Tongue (tissue), 3 donors: ENCODE data around the gene SNHG17. TPM values are rescaled to one million over a fixed set of nuclear protein-coding genes. Genes with fewer than 3 reads are reported as not detected.

Experiments
- DNase-seq: peaks from one replicate; pipeline ENCODE4 v3.0.0-alpha.2; 2015
- small RNA-seq: library from RNA; depleted of rRNA; stranded (forward); fragments of <200 nt; gene quantifications from one replicate; pipeline ENCODE3, GENCODE V24; 2014; ENCODE audit warnings: low replicate concordance
- total RNA-seq: library from RNA; depleted of rRNA; stranded (reverse); fragments of >200 nt; gene quantifications from one replicate; pipeline ENCODE4 v1.2.3, GENCODE V29; 2014

The SNHG17 gene
- total RNA-seq, 1 donor from 2014 or later, result 17.2 TPM

- DNase-seq, result no peak
Measured at GRCh38 chr20:38373231-38373867, 61.8 kb downstream of the SNHG17 start.

GRCh38 chr20:38372806-38373205 lies 62.3 kb downstream of the SNHG17 start:
- DNase-seq, result no peak

Small RNA genes lying within 50 kb of the gene (small RNA-seq; reads per million reads assigned to genes)
- not detected for gene RF00056
- gene SNORA60, result 12.2 reads per million, percentile 94 among the genes with 10 or more reads in this experiment
- gene SNORA71A, result 3.1 reads per million, percentile 91 among the genes with 10 or more reads in this experiment
- gene SNORA71B, result 90.0 reads per million, percentile 97 among the genes with 10 or more reads in this experiment
- gene SNORA71C, result 0.84 reads per million, percentile 83 among the genes with 10 or more reads in this experiment
- gene SNORA71D, result 111 reads per million, percentile 97 among the genes with 10 or more reads in this experiment
- not detected for gene SNORA71E

Other genes with a start within 250 kb of the SNHG17 start
- 5.0 TPM for gene KIAA1755, start 174.6 kb downstream of the SNHG17 start, total RNA-seq
- gene BPI, start 131.2 kb downstream of the SNHG17 start, total RNA-seq, result 0.21 TPM
- gene LBP, start 88.8 kb downstream of the SNHG17 start, total RNA-seq, result not detected
- gene RALGAPB, start 37.5 kb upstream of the SNHG17 start, total RNA-seq, result 38.5 TPM
- gene ADIG, start 145.9 kb upstream of the SNHG17 start, total RNA-seq, result not detected
- 7.1 TPM for gene ARHGAP40, start 166.5 kb upstream of the SNHG17 start, total RNA-seq